ENCODE results near the gene H2BK1.

GRCh38 chr7:151254851-151255250 lies 44.6 kb upstream of the H2BK1 start:
- TF ChIP-seq POLR2A (IDR thresholded peaks at IDR 0.05) (no peak), CTCF (IDR thresholded peaks at IDR 0.05 in 8 of 11, conservative IDR thresholded peaks at IDR 0.05 in 3 of 11) (no peak)

Measured in spleen (tissue), 7 donors.